ENCODE measurements around the gene TPSG1.

- TF ChIP-seq, protein P1, sequence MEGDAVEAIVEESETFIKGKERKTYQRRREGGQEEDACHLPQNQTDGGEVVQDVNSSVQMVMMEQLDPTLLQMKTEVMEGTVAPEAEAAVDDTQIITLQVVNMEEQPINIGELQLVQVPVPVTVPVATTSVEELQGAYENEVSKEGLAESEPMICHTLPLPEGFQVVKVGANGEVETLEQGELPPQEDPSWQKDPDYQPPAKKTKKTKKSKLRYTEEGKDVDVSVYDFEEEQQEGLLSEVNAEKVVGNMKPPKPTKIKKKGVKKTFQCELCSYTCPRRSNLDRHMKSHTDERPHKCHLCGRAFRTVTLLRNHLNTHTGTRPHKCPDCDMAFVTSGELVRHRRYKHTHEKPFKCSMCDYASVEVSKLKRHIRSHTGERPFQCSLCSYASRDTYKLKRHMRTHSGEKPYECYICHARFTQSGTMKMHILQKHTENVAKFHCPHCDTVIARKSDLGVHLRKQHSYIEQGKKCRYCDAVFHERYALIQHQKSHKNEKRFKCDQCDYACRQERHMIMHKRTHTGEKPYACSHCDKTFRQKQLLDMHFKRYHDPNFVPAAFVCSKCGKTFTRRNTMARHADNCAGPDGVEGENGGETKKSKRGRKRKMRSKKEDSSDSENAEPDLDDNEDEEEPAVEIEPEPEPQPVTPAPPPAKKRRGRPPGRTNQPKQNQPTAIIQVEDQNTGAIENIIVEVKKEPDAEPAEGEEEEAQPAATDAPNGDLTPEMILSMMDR (IDR thresholded peaks at IDR 0.05; ENCODE audit: insufficient read depth, low read depth, low read length): no peak
- TF ChIP-seq EZH2 (IDR thresholded peaks at IDR 0.05; ENCODE audit: insufficient read depth, low read length): no peak
Measured at GRCh38 chr16:1215574-1216295, 9.3 kb downstream of the TPSG1 start.

All from astrocyte (in vitro differentiated cells and primary cell).